Breast epithelium (tissue), 3 donors: ENCODE data around the gene MICU2.

ENCODE experiments used
- CTCF ChIP-seq, 3 donors: fragments of 450-650 bp; IDR thresholded peaks; one replicate each; pipeline ENCODE4 v1.5.1; 2016 to 2017; ENCODE audit warnings: antibody characterized with exemption in 3 of 3, mild to moderate bottlenecking in 3 of 3, moderate library complexity in 3 of 3
- POLR2A ChIP-seq: fragments of 450-650 bp; IDR thresholded peaks from one replicate; pipeline ENCODE4 v1.6.1; 2016; ENCODE audit warnings: antibody characterized with exemption, mild to moderate bottlenecking, moderate library complexity
- POLR2AphosphoS5 ChIP-seq, 3 donors: sonication (generic); formaldehyde crosslinking; IDR thresholded peaks; one replicate each; pipeline ENCODE4 v1.6.1; 2017; ENCODE audit warnings: antibody characterized with exemption in 3 of 3

DNA sequence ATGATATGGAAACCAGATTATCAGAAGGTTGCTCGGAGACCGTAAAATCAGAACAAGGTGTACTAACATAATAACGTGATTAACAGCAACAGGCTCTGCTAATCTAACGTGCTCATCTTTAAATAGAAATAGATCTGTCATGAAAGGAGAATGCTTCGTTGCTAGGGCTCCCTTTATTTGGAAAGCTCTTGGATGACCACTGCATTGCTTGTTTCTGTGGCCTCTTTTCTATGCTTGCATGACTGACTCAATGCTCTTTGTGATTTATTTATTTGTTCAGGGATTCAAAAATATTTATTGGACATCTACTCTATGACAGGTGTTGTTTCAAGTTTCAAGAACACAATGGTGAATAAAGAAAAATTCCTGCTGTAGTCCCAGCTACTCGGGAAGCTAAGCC lies 122.6 kb downstream of the MICU2 start:
- TF ChIP-seq POLR2A (no peak), CTCF (IDR thresholded peaks at IDR 0.05) (no peak), POLR2AphosphoS5 (IDR thresholded peaks at IDR 0.05) (no peak)
